ENCODE measurements around the gene OVCH2. TPM values are rescaled to one million over a fixed set of nuclear protein-coding genes. Genes with fewer than 3 reads are reported as not detected.

OVCH2 gene
- total and polyA plus RNA-seq, 2 experiments from 2014 or later: not detected

DNA sequence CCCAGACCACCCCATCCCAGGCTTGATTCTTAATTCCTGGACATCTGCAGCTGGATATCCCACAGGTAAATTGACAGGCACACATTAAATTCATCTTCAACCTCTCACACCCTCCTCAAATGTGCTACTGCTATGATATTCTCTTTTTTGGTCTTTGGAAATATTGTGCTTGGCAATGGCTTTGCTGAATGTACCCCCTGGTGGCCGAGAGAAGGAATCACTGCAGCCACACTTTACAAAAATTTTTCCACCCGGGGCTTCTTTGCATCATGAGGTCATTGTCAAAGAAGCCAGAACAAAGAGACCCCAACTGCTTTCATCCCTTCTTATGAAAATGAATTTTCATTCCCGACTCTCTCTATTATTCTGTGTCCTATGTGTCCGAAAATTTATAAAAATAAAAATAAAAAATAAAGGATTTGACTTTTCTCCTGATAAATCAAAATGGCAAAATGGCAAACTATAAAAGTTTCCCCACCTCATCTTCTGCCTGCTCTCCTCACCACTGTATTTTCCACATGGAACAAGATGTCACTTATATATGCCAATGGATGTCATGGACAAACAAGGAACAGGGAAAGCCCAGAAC, 17.9 kb downstream of the OVCH2 start:
- DNase-seq (ENCODE audit: low read depth in 1 of 2, low spot score in 1 of 2): peak; percentile 54 to 55
- TF ChIP-seq, protein P1, sequence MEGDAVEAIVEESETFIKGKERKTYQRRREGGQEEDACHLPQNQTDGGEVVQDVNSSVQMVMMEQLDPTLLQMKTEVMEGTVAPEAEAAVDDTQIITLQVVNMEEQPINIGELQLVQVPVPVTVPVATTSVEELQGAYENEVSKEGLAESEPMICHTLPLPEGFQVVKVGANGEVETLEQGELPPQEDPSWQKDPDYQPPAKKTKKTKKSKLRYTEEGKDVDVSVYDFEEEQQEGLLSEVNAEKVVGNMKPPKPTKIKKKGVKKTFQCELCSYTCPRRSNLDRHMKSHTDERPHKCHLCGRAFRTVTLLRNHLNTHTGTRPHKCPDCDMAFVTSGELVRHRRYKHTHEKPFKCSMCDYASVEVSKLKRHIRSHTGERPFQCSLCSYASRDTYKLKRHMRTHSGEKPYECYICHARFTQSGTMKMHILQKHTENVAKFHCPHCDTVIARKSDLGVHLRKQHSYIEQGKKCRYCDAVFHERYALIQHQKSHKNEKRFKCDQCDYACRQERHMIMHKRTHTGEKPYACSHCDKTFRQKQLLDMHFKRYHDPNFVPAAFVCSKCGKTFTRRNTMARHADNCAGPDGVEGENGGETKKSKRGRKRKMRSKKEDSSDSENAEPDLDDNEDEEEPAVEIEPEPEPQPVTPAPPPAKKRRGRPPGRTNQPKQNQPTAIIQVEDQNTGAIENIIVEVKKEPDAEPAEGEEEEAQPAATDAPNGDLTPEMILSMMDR (IDR thresholded peaks at IDR 0.05; ENCODE audit: low read depth, low read length): peak; percentile 92
- H3K4me1 ChIP-seq (ENCODE audit: low read depth): no peaks in the 10 kb centered on the region

DNA sequence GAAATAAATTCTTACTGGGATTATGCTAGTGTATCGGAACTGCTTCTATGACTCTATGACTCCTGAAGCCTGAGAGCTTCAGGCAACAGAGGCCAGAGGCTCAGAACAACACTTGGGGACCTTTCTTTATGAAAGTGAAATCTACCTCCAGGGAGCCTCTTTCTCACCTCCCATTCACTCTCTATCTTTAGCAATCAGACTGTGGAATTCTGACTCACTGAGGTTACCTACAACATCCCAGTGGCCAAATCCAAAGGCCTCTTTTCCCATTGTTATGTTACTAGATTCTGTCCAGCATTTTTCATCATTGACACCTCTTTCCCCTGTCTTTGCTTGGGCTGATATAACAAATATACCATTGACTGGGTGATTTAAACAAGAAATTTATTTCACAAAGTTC, 18.9 kb downstream of the OVCH2 start:
- Histone ChIP-seq H3K27ac (no peak overlapping the region), H3K4me3 (no peak overlapping the region), H3K4me1 (ENCODE audit: low read depth) (no peaks in the 10 kb centered on the region), H3K9me3 (ENCODE audit: low read depth) (no peaks in the 10 kb centered on the region), H3K36me3 (no peaks in the 10 kb centered on the region), H3K27me3 (no peaks in the 10 kb centered on the region)
- TF ChIP-seq, protein P1 (IDR thresholded peaks at IDR 0.05; ENCODE audit: low read depth, low read length): no peak
- no peak for DNase-seq (ENCODE audit: low read depth in 1 of 2, low spot score in 1 of 2)

More for the DNA sequence above, 17.9 kb downstream of the OVCH2 start:
- Histone ChIP-seq H3K4me3 (no peak overlapping the region), H3K9me3 (ENCODE audit: low read depth) (no peaks in the 10 kb centered on the region), H3K27me3 (no peaks in the 10 kb centered on the region), H3K27ac (no peak overlapping the region), H3K36me3 (no peaks in the 10 kb centered on the region)

DNA sequence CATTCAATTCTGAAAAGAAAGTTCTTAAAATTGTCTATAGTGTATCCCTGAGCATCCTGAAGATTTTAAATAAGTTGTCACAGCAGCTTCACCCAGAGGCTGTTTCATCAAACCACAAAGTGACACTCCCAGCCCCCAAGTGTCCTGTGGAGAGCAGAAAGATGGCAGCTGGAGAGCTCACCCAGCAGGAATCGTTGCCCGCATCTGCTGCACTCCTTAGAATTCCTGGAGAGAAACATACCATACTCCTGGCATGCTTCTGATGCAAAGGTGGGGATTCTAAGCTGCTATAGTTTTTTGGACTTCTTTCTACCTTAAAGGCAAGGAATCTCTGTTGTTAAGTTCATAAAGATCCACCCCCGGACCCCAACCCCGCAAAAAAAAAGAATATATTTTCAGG, 19.5 kb downstream of the OVCH2 start:
- Histone ChIP-seq H3K9me3 (ENCODE audit: low read depth) (no peaks in the 10 kb centered on the region), H3K27ac (no peak overlapping the region), H3K36me3 (no peaks in the 10 kb centered on the region), H3K4me1 (ENCODE audit: low read depth) (no peaks in the 10 kb centered on the region), H3K4me3 (no peak overlapping the region), H3K27me3 (no peaks in the 10 kb centered on the region)
- no peak for DNase-seq (ENCODE audit: low read depth in 1 of 2, low spot score in 1 of 2)
- TF ChIP-seq, protein P1 (IDR thresholded peaks at IDR 0.05; ENCODE audit: low read depth, low read length): no peak

DNA sequence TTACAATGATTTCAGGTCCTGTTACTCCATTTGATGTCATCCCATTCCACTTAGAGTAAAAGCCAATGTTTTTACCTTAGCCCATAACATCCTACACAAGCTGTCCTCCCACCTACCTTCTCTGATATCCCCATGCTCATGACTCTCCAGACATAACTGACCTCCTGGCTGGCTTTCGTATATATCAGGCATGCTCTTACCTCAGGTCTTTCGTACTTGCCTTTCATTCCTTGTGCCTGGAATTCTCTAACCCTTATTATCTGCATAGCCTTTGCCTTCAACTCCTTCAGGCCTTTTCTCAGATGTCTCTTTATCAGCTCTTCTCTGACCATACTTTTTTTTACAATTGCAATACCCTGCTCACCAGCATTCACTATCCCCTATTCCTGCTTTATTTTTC, 22.7 kb downstream of the OVCH2 start:
- Histone ChIP-seq H3K27ac (no peak overlapping the region), H3K4me3 (no peak overlapping the region), H3K4me1 (ENCODE audit: low read depth) (no peaks in the 10 kb centered on the region), H3K9me3 (ENCODE audit: low read depth) (no peaks in the 10 kb centered on the region), H3K36me3 (no peaks in the 10 kb centered on the region), H3K27me3 (no peaks in the 10 kb centered on the region)
- TF ChIP-seq, protein P1 (IDR thresholded peaks at IDR 0.05; ENCODE audit: low read depth, low read length): no peak
- DNase-seq (ENCODE audit: low read depth in 1 of 2, low spot score in 1 of 2): no peak

DNA sequence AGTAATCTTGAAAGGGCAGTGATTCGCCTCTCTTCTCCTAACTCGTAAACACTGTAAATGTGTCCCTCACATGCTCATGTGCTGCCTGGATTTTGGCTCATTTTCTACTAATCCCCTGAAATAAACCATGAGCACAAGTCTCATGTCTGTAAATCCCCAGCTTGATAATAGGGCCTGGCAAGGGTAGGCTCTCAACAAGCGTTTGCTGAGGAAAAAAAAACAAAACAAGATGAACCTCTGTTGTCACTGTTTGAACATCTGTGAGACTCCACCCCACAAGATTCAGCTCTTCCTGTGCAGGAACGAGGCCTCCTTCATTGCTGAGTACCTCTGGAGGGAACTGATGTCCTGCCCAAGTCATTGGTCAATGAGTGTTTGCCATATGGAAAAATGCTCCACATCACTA, 28.5 kb downstream of the OVCH2 start:
- H3K9me3 ChIP-seq (ENCODE audit: low read depth): no peaks in the 10 kb centered on the region
- no peak overlapping the region for H3K4me3 ChIP-seq
- H3K27ac ChIP-seq: no peak overlapping the region

More for the DNA sequence above, 28.5 kb downstream of the OVCH2 start:
- H3K27me3 ChIP-seq: peaks cover 19% of the 10 kb centered on the region
- TF ChIP-seq, protein P1 (IDR thresholded peaks at IDR 0.05; ENCODE audit: low read depth, low read length): no peak
- DNase-seq (ENCODE audit: low read depth in 1 of 2, low spot score in 1 of 2): peak in 1 of 2 donors; percentile 42
- H3K4me1 ChIP-seq (ENCODE audit: low read depth): no peaks in the 10 kb centered on the region
- H3K36me3 ChIP-seq: no peaks in the 10 kb centered on the region
